Lower lobe of right lung (tissue), 2 donors: ENCODE measurements around the gene LHFPL3. TPM values are rescaled to one million over a fixed set of nuclear protein-coding genes. Genes with fewer than 3 reads are reported as not detected.
"Not testable (repeated sequence)": the region's sequence is repeated elsewhere in the genome, so short reads cannot be mapped to it uniquely, and the experiment has no call there.

Experiments
- ATAC-seq, 2 donors: fragments of 200-7000 bp; cut with Tn5 transposase; one replicate each; pipeline ENCODE4 v1.9.1; 2020 to 2022; ENCODE audit warnings: mild to moderate bottlenecking in 2 of 2, moderate library complexity in 2 of 2
- DNase-seq: peaks from one replicate; pipeline ENCODE4 v3.0.0-alpha.2; 2020
- H3K27ac ChIP-seq: fragments of 200-600 bp; one replicate; pipeline ENCODE4 v1.8.0; 2022
- H3K27me3 ChIP-seq: fragments of 200-600 bp; one replicate; pipeline ENCODE4 v1.8.0; 2022; ENCODE audit warnings: low read depth
- H3K36me3 ChIP-seq: fragments of 200-600 bp; one replicate; pipeline ENCODE4 v1.8.0; 2022; ENCODE audit warnings: mild to moderate bottlenecking
- H3K4me1 ChIP-seq: fragments of 200-600 bp; one replicate; pipeline ENCODE4 v1.8.0; 2022
- H3K4me3 ChIP-seq: fragments of 200-600 bp; one replicate; pipeline ENCODE4 v1.8.0; 2022; ENCODE audit warnings: mild to moderate bottlenecking
- H3K9me3 ChIP-seq: fragments of 200-600 bp; one replicate; pipeline ENCODE4 v1.8.0; 2022
- CTCF ChIP-seq: fragments of 200-600 bp; IDR thresholded peaks from one replicate; pipeline ENCODE4 v1.8.0; 2022; ENCODE audit warnings: antibody characterized with exemption, mild to moderate bottlenecking
- intact Hi-C: fragments of 100-400 bp; cut with DNase I; formaldehyde crosslinking; loops from one replicate; pipeline ENCODE4 v1.11.0; 2022
- total RNA-seq: library from RNA; stranded (reverse); fragmentation: NEBNext Ultra II Directional; extraction: Animal tissue kit (Norgen Biotek cat#: 25700); gene quantifications from one replicate; pipeline ENCODE4 v1.2.1, GENCODE V29; 2021
- donor health status: DM: no; HTN: yes; CAD: no; lungs with severe emphysema.

Gene LHFPL3
- total RNA-seq, 1 donor from 2014 or later: not detected

- no peak for TF ChIP-seq CTCF
- ATAC-seq (no peak), DNase-seq (no peak)
- no peak overlapping the region for H3K4me3 ChIP-seq
- no peaks in the 10 kb centered on the region for H3K4me1 ChIP-seq
- intact Hi-C loops: no loop called here
- H3K27me3 ChIP-seq: no peaks in the 10 kb centered on the region
- no peaks in the 10 kb centered on the region for H3K36me3 ChIP-seq
- no peak overlapping the region for H3K27ac ChIP-seq
- H3K9me3 ChIP-seq: no peaks in the 10 kb centered on the region
Observed at GRCh38 chr7:104572554-104572953, 244.2 kb downstream of the LHFPL3 start.

- no peak for ATAC-seq
- Histone ChIP-seq H3K9me3 (no peaks in the 10 kb centered on the region), H3K36me3 (no peaks in the 10 kb centered on the region), H3K4me1 (no peaks in the 10 kb centered on the region), H3K27me3 (no peaks in the 10 kb centered on the region), H3K4me3 (no peak overlapping the region), H3K27ac (no peak overlapping the region)
- intact Hi-C loops: no loop called here
- DNase-seq: no peak
- no peak for TF ChIP-seq CTCF
Observed at GRCh38 chr7:104584620-104585019, 256.2 kb downstream of the LHFPL3 start.

GRCh38 chr7:104595591-104595990 is 267.2 kb downstream of the LHFPL3 start:
- H3K36me3 ChIP-seq, ATAC-seq, H3K27me3 ChIP-seq, intact Hi-C loops, DNase-seq, H3K9me3 ChIP-seq, H3K4me1 ChIP-seq, H3K4me3 ChIP-seq, H3K27ac ChIP-seq: not testable (repeated sequence)

GRCh38 chr7:104603957-104604356 is 275.6 kb downstream of the LHFPL3 start:
- TF ChIP-seq CTCF: no peak
- ATAC-seq: no peak
- DNase-seq: no peak

GRCh38 chr7:104604706-104605105 is 276.3 kb downstream of the LHFPL3 start:
- no peak for ATAC-seq
- Histone ChIP-seq H3K36me3 (no peaks in the 10 kb centered on the region), H3K27ac (no peak overlapping the region), H3K9me3 (no peaks in the 10 kb centered on the region), H3K4me3 (no peak overlapping the region), H3K27me3 (no peaks in the 10 kb centered on the region), H3K4me1 (no peaks in the 10 kb centered on the region)
- no peak for DNase-seq
- TF ChIP-seq CTCF: no peak
- intact Hi-C loops: no loop called here

More at GRCh38 chr7:104603957-104604356, 275.6 kb downstream of the LHFPL3 start:
- no peaks in the 10 kb centered on the region for H3K4me1 ChIP-seq
- H3K27ac ChIP-seq: no peak overlapping the region
- intact Hi-C loops: no loop called here
- no peak overlapping the region for H3K4me3 ChIP-seq
- no peaks in the 10 kb centered on the region for H3K27me3 ChIP-seq
- no peaks in the 10 kb centered on the region for H3K9me3 ChIP-seq
- no peaks in the 10 kb centered on the region for H3K36me3 ChIP-seq

GRCh38 chr7:104621321-104621720 is 292.9 kb downstream of the LHFPL3 start:
- ATAC-seq: no peak
- intact Hi-C loops: no loop called here
- no peak overlapping the region for H3K27ac ChIP-seq
- DNase-seq: no peak
- no peaks in the 10 kb centered on the region for H3K9me3 ChIP-seq
- TF ChIP-seq CTCF: no peak
- H3K4me1 ChIP-seq: no peaks in the 10 kb centered on the region
- no peak overlapping the region for H3K4me3 ChIP-seq
- H3K27me3 ChIP-seq: no peaks in the 10 kb centered on the region
- H3K36me3 ChIP-seq: no peaks in the 10 kb centered on the region
